ENCODE results near the gene PCTP. TPM values are rescaled to one million over a fixed set of nuclear protein-coding genes. Genes with fewer than 3 reads are reported as not detected.

The PCTP gene
- total RNA-seq (2022; extraction: Qiagen RNA extraction; ENCODE audit: low read depth): 17.6 to 24.7 TPM (median 20.9 TPM) in 5 replicates

GRCh38 chr17:55750750-55751657 is at the start of gene PCTP:
TSS of gene PCTP (plus strand) at chr17:55751051. CDS start at chr17:55751104, 53 bp downstream.

GRCh38 chr17:55722742-55723487 is 27.9 kb upstream of the PCTP start, which contains the start of gene TMEM100:
TSS of gene TMEM100 (minus strand) at chr17:55722864. CDS start at chr17:55721070, 1,794 bp downstream.

Other genes starting within 250 kb of the PCTP start
- gene SMIM36, start 239.6 kb upstream of the PCTP start, total RNA-seq (2022; extraction: Qiagen RNA extraction; ENCODE audit: low read depth): not detected in 5 replicates
- gene TMEM100, start 28.2 kb upstream of the PCTP start, total RNA-seq (2022; extraction: Qiagen RNA extraction; ENCODE audit: low read depth): not detected in 5 replicates